Dermis microvascular lymphatic vessel endothelial cell (primary cell): ENCODE data around the gene TMC2. TPM values are rescaled to one million over a fixed set of nuclear protein-coding genes. Genes with fewer than 3 reads are reported as not detected.
A peak's percentile ranks its signal among the peaks of the same experiment; 100 is the strongest.
"Not testable (repeated sequence)": the region's sequence is repeated elsewhere in the genome, so short reads cannot be mapped to it uniquely, and the experiment has no call there.

ENCODE experiments used
- DNase-seq, 2 donors: peaks; one replicate each; pipeline versions ENCODE4 v3.0.0 to v3.0.0-alpha.2; 2010; ENCODE audit warnings: low read depth in 2 of 2
- total RNA-seq: library from RNA; depleted of rRNA; stranded (reverse); fragments of >200 nt; gene quantifications from 2 replicates; pipeline ENCODE4 v1.2.1, GENCODE V29; 2014

The TMC2 gene
- total RNA-seq, 1 donor from 2014 or later: not detected

DNA sequence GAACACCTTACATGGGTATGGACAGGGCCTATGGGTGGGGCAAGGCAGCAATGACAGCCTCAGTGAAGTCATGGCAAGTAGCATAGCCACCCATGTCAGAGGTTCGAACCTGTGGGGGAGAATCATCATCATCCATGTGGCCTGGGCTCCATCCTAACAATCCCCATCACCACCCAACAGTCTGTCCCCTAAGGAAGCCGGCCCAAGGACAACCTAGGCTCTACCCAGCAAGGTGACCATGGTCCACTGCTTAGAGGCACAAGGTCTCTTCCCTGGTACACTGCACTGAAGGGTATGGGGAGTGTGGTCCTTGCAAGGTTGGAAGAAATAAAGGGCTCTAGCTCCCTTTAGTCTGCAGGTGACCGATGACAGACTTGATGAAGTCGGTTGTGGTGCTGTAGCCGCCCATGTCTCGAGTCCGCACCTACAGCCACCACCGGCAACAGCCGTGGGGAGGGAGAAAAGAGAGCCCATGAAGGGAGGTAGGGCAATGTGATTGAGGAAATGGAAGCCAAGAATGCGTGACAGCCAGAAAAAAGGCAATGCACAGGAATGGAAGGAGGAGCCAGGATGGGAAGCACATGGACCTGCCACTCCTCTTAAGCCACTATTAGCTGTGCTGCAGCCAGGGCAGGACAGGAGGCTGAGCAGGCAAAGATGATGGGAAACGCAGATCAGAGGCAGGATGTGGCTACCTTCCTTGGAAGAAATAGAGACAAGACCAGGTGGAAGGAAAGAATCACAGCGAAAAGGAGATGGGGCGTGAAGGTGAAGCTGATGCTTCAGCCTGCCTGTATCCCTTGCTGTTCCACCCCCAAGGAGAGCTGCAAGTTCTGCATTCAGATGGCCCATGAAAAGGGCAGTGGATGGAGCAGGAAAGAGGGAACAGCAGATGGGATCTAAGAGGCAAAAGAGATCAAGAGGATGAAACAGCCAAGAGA lies 122.3 kb downstream of the TMC2 start:
- DNase-seq: no peak

DNA sequence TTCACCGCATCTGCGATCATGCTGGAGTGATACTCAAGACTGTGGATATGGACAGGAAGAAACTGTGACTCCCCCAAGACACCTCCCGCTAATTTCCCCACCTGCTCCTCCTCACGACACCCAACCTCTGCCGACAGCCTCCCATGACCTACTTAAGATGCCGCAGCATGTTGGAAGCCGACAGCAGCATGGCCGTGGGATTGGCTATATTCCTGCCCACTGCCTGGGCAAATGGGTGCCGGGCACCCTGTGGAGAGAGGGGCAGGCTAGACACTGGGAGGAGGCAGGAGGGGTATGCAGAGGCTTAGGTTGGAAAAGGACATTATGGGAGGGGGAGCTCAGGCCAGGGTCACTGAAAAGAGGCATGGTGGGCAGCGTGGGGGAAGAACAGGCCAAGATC lies 123.2 kb downstream of the TMC2 start:
- DNase-seq: no peak

DNA sequence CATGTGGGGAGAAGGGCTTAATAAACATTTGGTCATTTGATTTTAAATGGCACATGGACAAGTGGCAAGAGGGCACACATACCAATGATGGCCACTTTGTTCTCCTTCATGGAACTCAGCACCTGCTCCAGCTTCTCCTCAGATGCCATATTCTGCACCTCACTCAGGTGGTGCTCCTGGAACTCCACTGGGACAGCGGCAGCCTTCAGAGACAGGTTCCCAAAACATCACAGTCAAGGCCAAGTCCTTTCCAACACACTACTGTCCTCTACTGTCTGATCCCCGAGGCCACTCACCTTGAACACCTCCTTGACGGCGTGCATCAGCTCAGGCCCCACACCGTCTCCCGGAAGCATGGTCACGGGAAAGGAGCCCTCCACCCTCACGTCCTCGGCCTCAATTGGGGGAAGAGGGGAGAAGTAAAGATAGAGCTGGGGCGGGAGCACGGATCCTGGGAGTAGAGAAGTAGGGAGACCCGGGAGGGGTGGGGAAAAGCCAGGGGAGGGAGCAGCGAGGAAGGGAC lies 127.1 kb downstream of the TMC2 start:
- DNase-seq: no peak

DNA sequence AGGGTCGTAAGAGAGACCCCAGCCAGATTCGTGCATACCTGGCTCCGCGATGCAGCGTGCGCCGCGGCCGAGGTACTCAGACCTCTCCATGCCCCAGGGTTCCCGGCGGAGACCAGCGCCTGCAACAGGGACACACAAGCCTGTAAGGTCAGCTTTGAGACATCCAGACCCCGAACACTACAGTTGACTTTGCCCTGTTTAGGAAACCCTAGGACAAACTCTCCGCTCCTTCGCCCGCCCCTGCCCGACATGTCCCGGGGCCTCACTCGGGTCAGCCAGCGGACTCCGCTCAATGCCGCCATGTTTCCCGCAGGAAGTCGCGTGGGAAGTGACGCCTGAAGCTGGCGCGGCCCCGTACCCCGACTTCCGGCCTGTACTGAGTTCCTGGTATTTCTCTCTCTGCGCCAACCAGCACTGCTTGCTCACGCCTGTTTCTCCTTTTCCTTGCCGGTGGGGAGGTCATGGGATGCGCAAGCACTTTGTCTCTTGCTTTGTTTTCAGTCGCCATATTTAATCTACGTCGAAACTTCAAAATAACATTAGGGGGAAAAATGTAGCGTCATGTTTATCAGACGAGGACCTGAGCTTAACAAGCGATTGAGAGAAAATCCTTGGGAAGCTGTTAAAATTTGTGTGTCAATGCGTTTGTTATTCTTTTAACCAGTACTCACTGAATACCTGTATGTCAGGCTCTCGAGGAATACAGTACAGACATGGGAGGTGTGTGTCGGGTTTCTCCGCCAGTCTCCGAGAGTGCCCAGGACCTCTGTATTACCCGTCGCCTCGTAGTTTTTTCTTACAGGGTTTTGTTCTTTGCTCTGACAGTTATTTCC lies 127.7 kb downstream of the TMC2 start, which contains the start of gene IDH3B:
IDH3B (minus strand) TSS at position 330 of the 833 bp plus-strand sequence; CDS start at position 302, 28 bp downstream.
- DNase-seq: peak; percentile 89 to 94

DNA sequence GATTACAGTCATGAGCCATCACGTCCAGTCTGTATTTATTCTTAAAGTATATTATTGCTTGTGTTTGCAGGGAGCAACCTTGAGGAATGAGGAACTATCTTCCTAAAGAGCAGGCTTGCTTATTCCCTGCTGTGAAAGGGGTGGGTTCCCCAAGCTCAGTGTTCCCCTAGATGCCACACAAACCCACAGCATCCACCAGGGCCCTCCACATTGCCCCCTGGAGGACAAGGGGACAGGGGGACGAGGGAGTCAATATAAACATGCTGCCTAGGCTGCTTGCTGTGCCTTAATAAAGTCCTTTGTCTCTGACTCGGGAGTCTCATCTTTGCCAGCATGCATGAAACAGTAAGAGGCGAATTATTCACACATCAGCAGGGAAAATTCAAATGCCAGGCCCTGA lies 135.6 kb downstream of the TMC2 start:
- no peak for DNase-seq

DNA sequence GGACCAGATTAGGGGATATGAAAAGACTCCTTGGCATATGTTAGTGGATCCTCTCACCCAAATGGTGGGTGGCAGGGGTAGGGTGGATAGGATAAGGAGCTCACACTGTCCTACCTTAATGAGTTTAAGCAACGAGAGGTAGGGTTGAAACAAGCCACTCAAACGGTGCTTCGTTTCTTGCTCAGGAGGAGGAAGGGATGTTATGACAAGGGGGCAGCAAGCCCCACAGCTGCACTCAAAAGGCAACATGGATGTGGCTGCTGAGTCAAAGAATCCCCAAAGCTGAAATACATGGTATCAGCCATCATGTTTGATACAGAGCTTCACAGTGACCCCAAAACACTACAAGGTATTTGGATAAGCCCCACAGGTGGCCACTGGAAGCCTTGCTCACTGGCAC lies 136.1 kb downstream of the TMC2 start:
- DNase-seq: no peak

DNA sequence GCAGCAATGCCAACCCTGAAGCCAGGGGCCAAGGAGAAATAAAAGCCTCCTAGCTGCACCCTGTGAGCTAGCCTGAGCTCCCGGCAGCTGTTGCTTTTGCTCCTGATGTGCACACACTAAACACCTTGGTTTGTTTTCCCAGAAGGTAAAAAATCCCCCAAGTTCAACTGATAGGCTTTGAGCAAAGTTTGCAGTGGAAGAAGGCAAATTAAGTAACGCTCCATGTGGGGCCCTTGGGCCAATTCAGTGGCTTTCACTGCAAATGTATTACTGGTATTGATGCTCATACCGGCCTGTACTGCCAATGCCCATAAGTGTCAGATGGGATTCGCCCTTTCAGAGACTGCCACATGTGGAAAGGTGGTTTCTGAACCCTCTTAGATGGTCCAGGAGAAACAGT lies 137.1 kb downstream of the TMC2 start:
- no peak for DNase-seq

DNA sequence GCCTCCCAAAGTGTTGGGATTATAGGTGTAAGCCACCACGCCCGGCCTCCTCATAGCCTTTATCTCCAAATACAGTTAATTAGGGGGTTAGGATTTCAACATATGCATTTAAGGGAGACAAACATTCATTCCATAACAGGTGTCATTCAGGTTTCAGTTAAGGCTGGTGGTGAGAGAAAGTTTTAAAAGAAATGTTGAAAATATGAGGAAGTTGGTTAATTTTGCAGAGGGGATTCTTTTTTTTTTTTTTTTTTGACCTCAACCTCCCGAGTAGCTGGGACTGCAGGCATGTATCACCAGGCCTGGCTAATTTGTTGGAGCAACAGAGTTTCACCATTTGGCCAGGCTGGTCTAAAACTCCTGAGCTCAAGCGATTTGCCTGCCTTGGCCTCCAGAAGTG lies 143.7 kb downstream of the TMC2 start:
- no peak for DNase-seq

DNA sequence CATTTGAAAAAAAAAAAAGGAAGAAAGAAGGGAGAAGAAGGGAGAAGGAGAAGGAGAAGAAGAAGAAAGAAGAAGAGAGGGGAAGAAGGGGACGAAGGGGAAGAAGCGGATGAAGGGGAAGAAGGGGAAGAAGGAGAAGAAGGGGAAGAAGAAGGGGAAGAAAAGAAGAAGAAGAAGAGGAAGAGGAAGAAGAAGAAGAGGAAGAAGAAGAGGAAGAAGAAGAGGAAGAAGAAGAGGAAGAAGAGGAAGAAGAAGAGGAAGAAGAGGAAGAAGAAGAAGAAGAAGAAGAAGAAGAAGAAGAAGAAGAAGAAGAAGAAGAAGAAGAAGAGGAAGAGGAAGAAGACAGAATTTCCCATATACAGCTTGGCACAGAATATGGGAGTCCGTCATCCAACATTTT lies 145.7 kb downstream of the TMC2 start:
- not testable (repeated sequence) for DNase-seq

DNA sequence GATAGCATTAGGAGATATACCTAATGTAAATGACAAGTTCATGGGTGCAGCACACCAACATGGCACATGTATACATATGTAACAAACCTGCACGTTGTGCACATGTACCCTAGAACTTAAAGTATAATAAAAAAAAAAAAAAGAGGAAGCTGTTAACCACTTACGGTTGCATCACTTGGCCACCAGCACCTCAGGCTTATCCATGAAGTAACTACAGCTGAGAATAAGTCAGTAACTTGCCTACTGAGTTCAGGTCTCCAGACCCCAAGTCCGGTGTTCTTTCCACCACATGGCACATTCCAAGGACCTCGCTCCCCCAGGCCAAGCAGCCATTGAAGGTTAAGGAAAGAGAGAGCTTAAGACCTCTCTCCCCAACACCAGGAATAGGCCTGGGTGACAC lies 148.4 kb downstream of the TMC2 start:
- DNase-seq: not testable (repeated sequence)

DNA sequence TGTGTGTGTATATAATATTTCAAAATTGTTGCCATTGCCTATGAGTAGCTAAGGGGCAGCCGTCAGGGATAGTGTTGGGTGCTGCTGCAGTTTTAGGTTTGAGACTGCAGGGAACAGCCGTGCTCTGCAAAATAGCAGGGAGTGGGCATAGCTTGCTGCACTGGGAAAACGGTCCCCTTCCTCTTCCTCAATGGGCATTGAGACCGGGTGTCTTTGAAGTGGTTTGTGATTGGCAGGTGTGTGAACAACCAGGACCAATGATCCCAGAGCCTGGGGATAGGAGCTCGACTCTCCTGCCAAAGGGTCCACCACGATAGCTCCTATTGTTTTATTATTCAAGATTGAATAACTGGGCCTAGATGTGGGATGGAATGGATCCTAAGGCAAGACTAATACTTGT lies 151.1 kb downstream of the TMC2 start:
- DNase-seq: no peak

DNA sequence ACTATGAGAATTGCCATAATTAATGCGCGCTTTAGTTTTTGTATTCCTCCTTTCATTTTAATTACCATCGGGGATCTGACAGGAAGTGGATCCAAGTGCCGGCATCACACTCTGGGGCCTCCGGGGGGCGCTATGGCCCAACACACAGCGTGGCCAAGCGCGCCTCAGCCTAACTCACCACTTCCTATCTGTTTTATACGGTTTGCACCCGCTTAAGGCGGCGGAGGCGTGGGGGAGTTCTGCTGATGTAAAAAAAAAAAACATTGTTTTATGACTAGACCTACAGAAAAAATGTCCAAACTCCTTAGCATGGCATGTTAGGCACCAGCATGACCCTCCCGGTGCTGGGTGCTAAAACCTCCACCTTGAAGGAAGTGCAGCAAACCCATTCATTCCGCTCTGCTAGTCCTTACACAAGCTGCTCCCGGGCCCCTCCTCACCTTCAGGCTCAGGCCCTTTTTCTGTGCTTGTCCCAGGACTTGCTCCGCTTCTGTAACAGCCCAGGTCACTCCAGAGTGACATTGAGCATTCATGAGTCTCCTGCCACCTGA lies 151.7 kb downstream of the TMC2 start:
- peak; percentile 4 to 53 for DNase-seq

DNA sequence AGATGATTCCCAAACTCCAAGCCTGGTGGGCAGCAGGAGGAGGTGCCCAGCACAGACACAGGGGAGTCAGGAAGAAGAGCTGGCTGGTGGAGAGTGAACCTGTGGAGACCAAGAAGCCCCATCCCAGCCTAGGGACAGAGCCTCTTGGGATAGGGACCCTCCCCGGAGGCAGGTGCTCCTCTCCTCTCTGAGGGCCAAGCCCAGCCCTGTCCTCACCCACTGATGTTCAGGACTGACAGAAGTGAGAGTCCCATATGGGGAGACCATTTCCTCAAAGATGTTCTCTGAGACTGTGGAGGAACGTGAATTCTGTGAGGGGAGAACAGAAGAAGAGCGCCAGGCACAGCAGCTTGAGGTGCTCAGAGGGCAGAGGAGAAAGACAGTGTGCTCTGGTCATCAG lies 153.8 kb downstream of the TMC2 start:
- DNase-seq: no peak

DNA sequence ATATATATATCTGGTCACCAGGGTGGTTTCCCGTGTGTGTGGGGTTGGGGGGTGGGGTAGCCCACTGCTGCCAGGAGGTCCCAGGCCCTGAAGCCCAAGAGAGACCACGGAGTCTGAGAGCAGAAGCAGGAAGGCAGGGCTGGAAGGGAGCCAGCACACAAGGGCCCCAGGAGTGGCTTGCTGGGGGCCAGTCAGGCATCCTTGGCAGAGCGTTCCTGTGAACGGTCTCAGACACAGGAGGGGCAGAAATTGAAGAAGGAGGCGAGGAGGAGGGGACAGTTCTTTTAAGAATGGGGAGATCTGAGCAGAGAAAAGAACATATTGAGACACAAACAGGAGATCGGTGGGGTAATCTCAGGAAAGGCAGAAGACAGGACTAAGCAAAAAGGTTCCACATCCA lies 154.3 kb downstream of the TMC2 start:
- no peak for DNase-seq

DNA sequence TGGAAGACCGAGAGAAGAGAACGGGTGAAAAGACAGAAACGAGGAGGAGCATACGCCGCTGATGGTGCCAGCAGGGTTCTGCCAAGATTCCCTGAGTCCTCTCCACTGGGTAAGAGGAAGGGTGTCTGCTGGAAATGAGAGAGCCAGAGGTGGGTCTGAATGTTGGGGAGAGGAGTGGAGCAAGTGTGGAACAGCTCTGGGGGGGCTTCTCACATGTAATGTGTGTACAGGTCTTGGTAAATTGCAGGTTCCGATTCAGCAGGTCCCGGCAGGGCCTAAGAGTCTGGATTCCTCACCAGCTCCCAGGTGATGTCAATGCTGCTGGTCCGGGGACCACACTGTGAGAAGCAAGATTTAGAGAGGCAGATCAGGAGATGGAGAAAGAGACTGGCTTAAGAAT lies 154.8 kb downstream of the TMC2 start:
- DNase-seq: no peak

Other genes with a start within 250 kb of the TMC2 start
- gene TGM3, start 240.6 kb upstream of the TMC2 start, total RNA-seq: not detected in 2 replicates
- not detected in 2 replicates for gene TGM6, start 155.7 kb upstream of the TMC2 start, total RNA-seq
- 244 and 305 TPM in 2 replicates for gene SNRPB, start 65.8 kb upstream of the TMC2 start, total RNA-seq
- gene ZNF343, start 27.7 kb upstream of the TMC2 start, total RNA-seq: 6.5 and 7.2 TPM in 2 replicates
- 104 and 120 TPM in 2 replicates for gene NOP56, start 116.1 kb downstream of the TMC2 start, total RNA-seq
- 113 and 114 TPM in 2 replicates for gene IDH3B, start 127.6 kb downstream of the TMC2 start, total RNA-seq
- 0.77 and 4.7 TPM in 2 replicates for gene EBF4, start 156.2 kb downstream of the TMC2 start, total RNA-seq